Measurements from ENCODE around the gene PARD3B. TPM values are rescaled to one million over a fixed set of nuclear protein-coding genes. Genes with fewer than 3 reads are reported as not detected.

The PARD3B gene
- total and polyA plus RNA-seq, 2 experiments from 2014 or later: 3.5 to 4.4 TPM

DNA sequence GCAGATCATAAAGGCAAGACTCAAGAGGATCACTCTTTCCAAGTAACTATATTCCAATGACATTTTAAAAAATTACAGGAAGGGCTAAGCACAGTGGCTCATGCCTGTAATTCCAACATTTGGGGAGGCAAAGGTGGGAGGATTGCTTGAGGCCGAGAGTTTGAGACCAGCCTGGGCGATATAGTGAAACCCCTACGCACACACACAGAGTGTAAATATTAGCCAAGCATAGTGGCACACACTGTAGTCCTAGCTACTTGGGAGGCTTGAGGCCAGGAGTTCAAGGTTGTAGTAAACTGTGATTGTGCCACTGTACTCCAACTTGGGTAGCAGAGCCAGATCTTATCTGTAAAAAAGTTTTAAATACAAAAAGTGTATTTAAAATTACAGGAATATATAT lies 686.8 kb downstream of the PARD3B start:
- Mint-ChIP-seq H3K9me3 (no peaks in the 10 kb centered on the region), H3K4me1 (no peaks in the 10 kb centered on the region), H3K27ac (no peak overlapping the region), H3K36me3 (ENCODE audit: low read depth) (no peaks in the 10 kb centered on the region), H3K4me3 (no peak overlapping the region), H3K27me3 (ENCODE audit: insufficient read depth, low read depth, poor library complexity) (no peaks in the 10 kb centered on the region)
- Histone ChIP-seq H3K4me2 (no peak overlapping the region), H3K9me2 (ENCODE audit: insufficient read depth) (no peaks in the 10 kb centered on the region), H3K79me2 (replicated peaks; ENCODE audit: insufficient read depth) (no peaks in the 10 kb centered on the region), H3K36me3 (ENCODE audit: insufficient read depth) (no peaks in the 10 kb centered on the region), H3K4me1 (ENCODE audit: insufficient read depth) (no peaks in the 10 kb centered on the region), H3F3A (replicated peaks; ENCODE audit: low read depth) (no peaks in the 10 kb centered on the region), H2AFZ (no peak overlapping the region), H3K4me3 (no peak overlapping the region), H3K27me3 (ENCODE audit: insufficient read depth) (no peaks in the 10 kb centered on the region), H4K20me1 (replicated peaks; ENCODE audit: insufficient read depth) (no peaks in the 10 kb centered on the region), H3K27ac (ENCODE audit: low read depth) (no peak overlapping the region)
- DNase-seq (ENCODE audit: low spot score): no peak
- TF ChIP-seq NANOG (IDR thresholded peaks at IDR 0.05; ENCODE audit: borderline replicate concordance) (no peak), ZNF114 (CRISPR knock-in tag; IDR thresholded peaks at IDR 0.05) (no peak)
- TF ChIP-seq, protein P1, sequence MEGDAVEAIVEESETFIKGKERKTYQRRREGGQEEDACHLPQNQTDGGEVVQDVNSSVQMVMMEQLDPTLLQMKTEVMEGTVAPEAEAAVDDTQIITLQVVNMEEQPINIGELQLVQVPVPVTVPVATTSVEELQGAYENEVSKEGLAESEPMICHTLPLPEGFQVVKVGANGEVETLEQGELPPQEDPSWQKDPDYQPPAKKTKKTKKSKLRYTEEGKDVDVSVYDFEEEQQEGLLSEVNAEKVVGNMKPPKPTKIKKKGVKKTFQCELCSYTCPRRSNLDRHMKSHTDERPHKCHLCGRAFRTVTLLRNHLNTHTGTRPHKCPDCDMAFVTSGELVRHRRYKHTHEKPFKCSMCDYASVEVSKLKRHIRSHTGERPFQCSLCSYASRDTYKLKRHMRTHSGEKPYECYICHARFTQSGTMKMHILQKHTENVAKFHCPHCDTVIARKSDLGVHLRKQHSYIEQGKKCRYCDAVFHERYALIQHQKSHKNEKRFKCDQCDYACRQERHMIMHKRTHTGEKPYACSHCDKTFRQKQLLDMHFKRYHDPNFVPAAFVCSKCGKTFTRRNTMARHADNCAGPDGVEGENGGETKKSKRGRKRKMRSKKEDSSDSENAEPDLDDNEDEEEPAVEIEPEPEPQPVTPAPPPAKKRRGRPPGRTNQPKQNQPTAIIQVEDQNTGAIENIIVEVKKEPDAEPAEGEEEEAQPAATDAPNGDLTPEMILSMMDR (conservative IDR thresholded peaks at IDR 0.05; ENCODE audit: low read depth in 2 of 2): no peak
- ATAC-seq: no peak

DNA sequence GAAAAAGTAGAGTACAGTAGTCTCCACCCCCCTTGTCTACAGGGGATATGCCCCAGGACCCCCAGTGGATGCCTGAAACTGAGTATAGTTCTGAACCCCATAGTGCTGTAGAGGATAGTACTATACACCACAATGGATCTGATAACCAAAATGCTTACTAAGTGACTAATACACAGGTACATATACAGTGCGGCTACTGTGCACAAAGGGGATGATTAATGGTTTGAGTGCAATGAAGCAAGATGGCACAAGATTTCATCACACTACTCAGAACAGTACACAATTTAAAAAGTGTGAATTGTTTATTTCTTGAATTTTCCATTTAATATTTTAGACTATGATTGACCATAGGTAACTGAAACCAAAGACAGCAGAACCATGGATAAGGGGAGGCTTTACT lies 690.2 kb downstream of the PARD3B start:
- Histone ChIP-seq H3K4me2 (no peak overlapping the region), H3F3A (replicated peaks; ENCODE audit: low read depth) (no peaks in the 10 kb centered on the region), H3K36me3 (ENCODE audit: insufficient read depth) (no peaks in the 10 kb centered on the region), H3K27me3 (ENCODE audit: insufficient read depth) (no peaks in the 10 kb centered on the region), H3K9me2 (ENCODE audit: insufficient read depth) (no peaks in the 10 kb centered on the region), H3K4me3 (no peak overlapping the region), H3K4me1 (ENCODE audit: insufficient read depth) (peaks cover 16% of the 10 kb centered on the region), H3K27ac (ENCODE audit: low read depth) (no peak overlapping the region), H2AFZ (no peak overlapping the region), H3K79me2 (replicated peaks; ENCODE audit: insufficient read depth) (no peaks in the 10 kb centered on the region), H4K20me1 (replicated peaks; ENCODE audit: insufficient read depth) (no peaks in the 10 kb centered on the region)
- Mint-ChIP-seq H3K27ac (peak overlapping the region; percentile 72; the same call in 1 of the 2 replicates), H3K4me3 (no peak overlapping the region), H3K27me3 (ENCODE audit: insufficient read depth, low read depth, poor library complexity) (no peaks in the 10 kb centered on the region), H3K4me1 (peaks cover 15% of the 10 kb centered on the region), H3K9me3 (no peaks in the 10 kb centered on the region), H3K36me3 (ENCODE audit: low read depth) (no peaks in the 10 kb centered on the region)
- DNase-seq (ENCODE audit: low spot score) (no peak), ATAC-seq (no peak)
- no peak for TF ChIP-seq CREB1 (CRISPR knock-in tag; IDR thresholded peaks at IDR 0.05; ENCODE audit: low read depth)
- no peak for TF ChIP-seq NANOG (IDR thresholded peaks at IDR 0.05; ENCODE audit: borderline replicate concordance)
- TF ChIP-seq ZNF331 (CRISPR knock-in tag; IDR thresholded peaks at IDR 0.05; ENCODE audit: low read depth): no peak
- TF ChIP-seq, protein P2, sequence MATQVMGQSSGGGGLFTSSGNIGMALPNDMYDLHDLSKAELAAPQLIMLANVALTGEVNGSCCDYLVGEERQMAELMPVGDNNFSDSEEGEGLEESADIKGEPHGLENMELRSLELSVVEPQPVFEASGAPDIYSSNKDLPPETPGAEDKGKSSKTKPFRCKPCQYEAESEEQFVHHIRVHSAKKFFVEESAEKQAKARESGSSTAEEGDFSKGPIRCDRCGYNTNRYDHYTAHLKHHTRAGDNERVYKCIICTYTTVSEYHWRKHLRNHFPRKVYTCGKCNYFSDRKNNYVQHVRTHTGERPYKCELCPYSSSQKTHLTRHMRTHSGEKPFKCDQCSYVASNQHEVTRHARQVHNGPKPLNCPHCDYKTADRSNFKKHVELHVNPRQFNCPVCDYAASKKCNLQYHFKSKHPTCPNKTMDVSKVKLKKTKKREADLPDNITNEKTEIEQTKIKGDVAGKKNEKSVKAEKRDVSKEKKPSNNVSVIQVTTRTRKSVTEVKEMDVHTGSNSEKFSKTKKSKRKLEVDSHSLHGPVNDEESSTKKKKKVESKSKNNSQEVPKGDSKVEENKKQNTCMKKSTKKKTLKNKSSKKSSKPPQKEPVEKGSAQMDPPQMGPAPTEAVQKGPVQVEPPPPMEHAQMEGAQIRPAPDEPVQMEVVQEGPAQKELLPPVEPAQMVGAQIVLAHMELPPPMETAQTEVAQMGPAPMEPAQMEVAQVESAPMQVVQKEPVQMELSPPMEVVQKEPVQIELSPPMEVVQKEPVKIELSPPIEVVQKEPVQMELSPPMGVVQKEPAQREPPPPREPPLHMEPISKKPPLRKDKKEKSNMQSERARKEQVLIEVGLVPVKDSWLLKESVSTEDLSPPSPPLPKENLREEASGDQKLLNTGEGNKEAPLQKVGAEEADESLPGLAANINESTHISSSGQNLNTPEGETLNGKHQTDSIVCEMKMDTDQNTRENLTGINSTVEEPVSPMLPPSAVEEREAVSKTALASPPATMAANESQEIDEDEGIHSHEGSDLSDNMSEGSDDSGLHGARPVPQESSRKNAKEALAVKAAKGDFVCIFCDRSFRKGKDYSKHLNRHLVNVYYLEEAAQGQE (IDR thresholded peaks at IDR 0.05; ENCODE audit: unreplicated experiment): no peak
- no peak for TF ChIP-seq EZH2phosphoT487 (IDR thresholded peaks at IDR 0.05; ENCODE audit: unreplicated experiment)
- TF ChIP-seq POLR2AphosphoS5 (IDR thresholded peaks at IDR 0.05; ENCODE audit: low read depth): no peak
- TF ChIP-seq JUNB (IDR thresholded peaks at IDR 0.05; ENCODE audit: unreplicated experiment): no peak
